Vagina (tissue), 2 donors: ENCODE measurements around the gene FUT6. TPM values are rescaled to one million over a fixed set of nuclear protein-coding genes. Genes with fewer than 3 reads are reported as not detected.
"Not testable (repeated sequence)": the region's sequence is repeated elsewhere in the genome, so short reads cannot be mapped to it uniquely, and the experiment has no call there.

ENCODE experiments used
- DNase-seq, 2 donors: peaks; one replicate each; pipeline ENCODE4 v3.0.0-alpha.2; 2017; ENCODE audit errors: extremely low spot score in 2 of 2
- H3K27ac ChIP-seq: fragments of 200-600 bp; sonication (generic); one replicate; pipeline ENCODE4 v1.5.1; 2019
- H3K27me3 ChIP-seq: fragments of 200-600 bp; sonication (generic); one replicate; pipeline ENCODE4 v1.5.1; 2019
- H3K36me3 ChIP-seq, 2 donors: fragments of 200-600 bp; sonication (generic); one replicate each; pipeline ENCODE4 v1.5.1; 2017 to 2019
- H3K4me1 ChIP-seq: fragments of 200-600 bp; sonication (generic); one replicate; pipeline ENCODE4 v1.5.1; 2019
- H3K4me3 ChIP-seq, 2 donors: fragments of 200-600 bp; sonication (generic); 1 replicate in 1 of 2; 2 replicates in 1 of 2; pipeline ENCODE4 v1.5.1; 2016 to 2019
- H3K9me3 ChIP-seq: fragments of 200-600 bp; sonication (generic); one replicate; pipeline ENCODE4 v1.5.1; 2019
- CTCF ChIP-seq, 3 experiments: fragments of 450-650 bp in 2 of 3; fragments of 200-600 bp in 1 of 3; sonication (generic) in 1 of 3; IDR thresholded peaks; one replicate each; pipeline ENCODE4 v1.5.1; 2017 to 2019; ENCODE audit warnings: antibody characterized with exemption in 3 of 3, mild to moderate bottlenecking in 2 of 3, moderate library complexity in 2 of 3
- POLR2A ChIP-seq, 2 donors: fragments of 450-650 bp; IDR thresholded peaks; one replicate each; pipeline ENCODE4 v1.6.1; 2017; ENCODE audit warnings: antibody characterized with exemption in 2 of 2, mild to moderate bottlenecking in 2 of 2, moderate library complexity in 2 of 2
- POLR2AphosphoS5 ChIP-seq, 2 donors: sonication (generic); formaldehyde crosslinking; IDR thresholded peaks; one replicate each; pipeline ENCODE4 v1.9.0; 2017; ENCODE audit warnings: antibody characterized with exemption in 2 of 2, mild to moderate bottlenecking in 2 of 2, low read depth in 1 of 2; ENCODE audit not compliant: insufficient read depth in 1 of 2
- intact Hi-C: fragments of 100-400 bp; cut with DNase I; formaldehyde crosslinking; loops from one replicate; pipeline ENCODE4 v1.15.1; 2023
- total RNA-seq: library from RNA; depleted of rRNA; stranded (reverse); fragments of >200 nt; gene quantifications from one replicate; pipeline ENCODE4 v1.2.3, GENCODE V29; 2016

The FUT6 gene
- total RNA-seq, 1 donor from 2014 or later, result 36.8 TPM

- Histone ChIP-seq H3K36me3 (no peaks in the 10 kb centered on the region), H3K27ac (no peak overlapping the region), H3K27me3 (no peaks in the 10 kb centered on the region), H3K4me3 (no peak overlapping the region), H3K4me1 (no peaks in the 10 kb centered on the region), H3K9me3 (no peaks in the 10 kb centered on the region)
- no peak for DNase-seq
- TF ChIP-seq POLR2A (IDR thresholded peaks at IDR 0.05), result no peak
- intact Hi-C loops, result no loop called here
Measured at GRCh38 chr19:5864725-5865486, 25.4 kb upstream of the FUT6 start.

DNA sequence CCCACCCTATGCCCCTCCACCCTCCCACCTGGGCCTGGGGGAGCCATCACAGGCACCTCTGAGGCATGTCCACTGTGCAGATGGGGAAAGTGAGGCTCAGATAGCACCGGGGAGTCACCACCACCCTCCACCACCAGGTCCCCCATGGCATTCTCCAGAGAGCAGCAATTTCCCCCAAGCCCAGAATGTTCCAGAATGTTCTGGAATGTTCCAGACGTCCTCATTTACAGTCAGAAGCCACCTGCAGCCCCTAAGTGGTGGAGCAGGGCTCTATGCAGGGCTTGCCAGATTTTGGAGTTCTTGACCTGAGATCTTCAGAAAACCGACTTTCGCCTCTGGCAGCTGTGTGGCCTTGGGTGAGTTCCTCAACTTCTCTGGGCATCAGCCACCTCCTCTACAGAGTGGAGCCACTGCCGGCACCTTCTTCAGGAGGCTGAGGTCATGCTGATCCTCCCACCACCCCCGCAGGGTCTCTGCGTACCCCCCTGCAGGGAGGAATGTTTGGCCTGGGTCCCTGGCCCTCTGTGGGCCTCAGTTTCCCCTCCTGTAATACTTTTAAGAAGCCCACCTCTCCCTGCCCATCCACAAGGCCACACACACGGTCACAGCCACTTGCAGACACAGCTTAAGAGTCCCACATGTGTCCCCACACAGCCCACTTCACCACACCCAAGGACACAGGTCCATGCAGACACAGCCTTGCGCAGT lies 24.7 kb upstream of the FUT6 start:
- no peak for DNase-seq
- TF ChIP-seq POLR2A (IDR thresholded peaks at IDR 0.05) (no peak), CTCF (IDR thresholded peaks at IDR 0.05) (no peak), POLR2AphosphoS5 (IDR thresholded peaks at IDR 0.05; ENCODE audit: insufficient read depth in 1 of 2, low read depth in 1 of 2) (no peak)
- H3K27me3 ChIP-seq, result no peaks in the 10 kb centered on the region
- H3K4me1 ChIP-seq, result no peaks in the 10 kb centered on the region
- H3K9me3 ChIP-seq, result no peaks in the 10 kb centered on the region
- no peaks in the 10 kb centered on the region for H3K36me3 ChIP-seq
- H3K27ac ChIP-seq, result no peak overlapping the region
- H3K4me3 ChIP-seq, result no peak overlapping the region
- intact Hi-C loops, result no loop called here

DNA sequence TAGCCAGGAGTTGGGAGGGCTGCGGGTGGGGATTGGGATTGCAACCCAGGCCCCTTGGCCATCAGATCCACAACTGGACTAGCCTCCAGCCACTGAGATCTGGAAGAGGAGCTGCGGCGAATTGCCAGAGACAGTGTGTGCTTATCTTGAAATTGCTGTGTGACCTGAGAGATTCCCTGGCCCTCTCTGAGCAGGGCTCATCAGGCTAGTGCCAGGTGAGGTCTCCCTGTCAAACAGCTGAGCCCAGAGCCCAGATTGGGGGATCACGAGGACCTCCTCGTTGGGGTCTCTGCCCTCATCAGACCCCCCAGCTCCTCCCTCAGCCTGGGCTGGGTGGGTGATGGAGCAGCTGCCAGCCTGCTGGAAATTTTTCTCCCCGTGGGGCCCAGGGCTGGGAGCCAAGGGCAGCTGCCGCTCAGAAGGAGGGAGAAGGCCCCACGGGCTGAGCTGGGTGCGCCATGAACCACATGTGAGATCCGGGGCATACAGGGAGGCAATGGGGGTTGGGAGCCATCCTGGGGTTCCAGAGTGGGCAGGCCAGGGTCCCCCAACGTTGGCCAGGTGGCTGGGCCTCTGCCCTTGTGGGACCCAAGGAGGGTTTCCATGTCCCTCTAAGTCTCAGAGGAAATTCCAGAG lies 23.6 kb upstream of the FUT6 start:
- intact Hi-C loops, result no loop called here
- H3K9me3 ChIP-seq, result no peaks in the 10 kb centered on the region
- no peak for TF ChIP-seq CTCF (IDR thresholded peaks at IDR 0.05)
- TF ChIP-seq POLR2A (IDR thresholded peaks at IDR 0.05), result no peak
- H3K36me3 ChIP-seq, result no peaks in the 10 kb centered on the region
- no peak overlapping the region for H3K27ac ChIP-seq
- H3K27me3 ChIP-seq, result no peaks in the 10 kb centered on the region
- no peak overlapping the region for H3K4me3 ChIP-seq
- DNase-seq, result no peak
- H3K4me1 ChIP-seq, result no peaks in the 10 kb centered on the region

GRCh38 chr19:5857203-5858081 lies 17.9 kb upstream of the FUT6 start:
- Histone ChIP-seq H3K27ac (no peak overlapping the region), H3K4me3 (no peak overlapping the region), H3K4me1 (no peaks in the 10 kb centered on the region), H3K36me3 (no peaks in the 10 kb centered on the region), H3K9me3 (no peaks in the 10 kb centered on the region), H3K27me3 (no peaks in the 10 kb centered on the region)
- intact Hi-C loops, result no loop called here
- no peak for DNase-seq
- TF ChIP-seq POLR2A (IDR thresholded peaks at IDR 0.05), result no peak

GRCh38 chr19:5855151-5855550 lies 15.6 kb upstream of the FUT6 start:
- DNase-seq, intact Hi-C loops, H3K9me3 ChIP-seq, H3K4me3 ChIP-seq, H3K27ac ChIP-seq, H3K27me3 ChIP-seq, H3K36me3 ChIP-seq, H3K4me1 ChIP-seq: not testable (repeated sequence)

- H3K36me3 ChIP-seq, H3K27ac ChIP-seq, DNase-seq, intact Hi-C loops, H3K4me3 ChIP-seq, H3K4me1 ChIP-seq, H3K27me3 ChIP-seq, H3K9me3 ChIP-seq: not testable (repeated sequence)
Measured at GRCh38 chr19:5854121-5854520, 14.6 kb upstream of the FUT6 start.
